ENCODE results near the gene IDUA. TPM values are rescaled to one million over a fixed set of nuclear protein-coding genes. Genes with fewer than 3 reads are reported as not detected.
"Not testable (repeated sequence)": the region's sequence is repeated elsewhere in the genome, so short reads cannot be mapped to it uniquely, and the experiment has no call there.

IDUA gene
- polyA plus RNA-seq, 10 donors: 7.9 to 16.4 (median 12.9) TPM

DNA sequence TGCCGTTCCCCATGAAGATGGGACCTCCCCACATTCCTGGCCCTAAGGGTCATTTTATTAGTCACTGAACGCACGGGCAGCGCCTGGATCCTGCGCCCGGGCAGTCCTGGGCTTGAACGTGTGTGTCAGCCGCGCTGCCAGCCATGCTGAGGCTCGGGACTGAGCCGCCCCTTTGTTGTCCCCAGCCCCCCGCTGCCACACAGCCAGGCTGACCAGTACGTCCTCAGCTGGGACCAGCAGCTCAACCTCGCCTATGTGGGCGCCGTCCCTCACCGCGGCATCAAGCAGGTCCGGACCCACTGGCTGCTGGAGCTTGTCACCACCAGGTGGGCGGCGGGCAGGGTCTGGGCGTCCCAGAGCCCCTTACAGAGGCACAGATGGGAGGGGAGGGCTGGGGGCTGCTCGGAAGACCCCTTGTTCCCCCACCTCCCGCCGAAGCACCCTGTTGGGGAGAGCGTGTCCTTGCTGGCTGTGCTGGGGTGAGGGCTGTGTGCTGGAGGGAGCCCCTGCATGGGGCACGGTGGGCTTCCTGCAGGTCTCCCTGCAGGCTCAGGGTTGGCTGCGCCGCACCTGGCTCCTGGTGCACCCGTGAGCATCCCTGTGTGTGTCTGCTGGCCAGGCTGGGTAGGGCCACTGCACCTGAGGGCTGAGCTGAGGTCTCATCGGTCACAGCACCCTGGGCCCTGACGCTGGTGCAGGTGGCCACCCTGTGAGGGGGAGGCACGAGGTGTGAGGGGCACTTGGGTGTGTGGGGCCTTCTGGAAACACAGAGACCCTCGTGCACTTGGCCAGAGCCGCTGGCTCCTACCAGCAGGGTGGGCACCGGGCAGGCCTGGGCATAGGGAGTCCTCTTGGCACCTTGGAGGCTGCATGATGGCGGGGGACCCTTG is 1.0 kb downstream of the IDUA start:
- DNase-seq: no peak

DNA sequence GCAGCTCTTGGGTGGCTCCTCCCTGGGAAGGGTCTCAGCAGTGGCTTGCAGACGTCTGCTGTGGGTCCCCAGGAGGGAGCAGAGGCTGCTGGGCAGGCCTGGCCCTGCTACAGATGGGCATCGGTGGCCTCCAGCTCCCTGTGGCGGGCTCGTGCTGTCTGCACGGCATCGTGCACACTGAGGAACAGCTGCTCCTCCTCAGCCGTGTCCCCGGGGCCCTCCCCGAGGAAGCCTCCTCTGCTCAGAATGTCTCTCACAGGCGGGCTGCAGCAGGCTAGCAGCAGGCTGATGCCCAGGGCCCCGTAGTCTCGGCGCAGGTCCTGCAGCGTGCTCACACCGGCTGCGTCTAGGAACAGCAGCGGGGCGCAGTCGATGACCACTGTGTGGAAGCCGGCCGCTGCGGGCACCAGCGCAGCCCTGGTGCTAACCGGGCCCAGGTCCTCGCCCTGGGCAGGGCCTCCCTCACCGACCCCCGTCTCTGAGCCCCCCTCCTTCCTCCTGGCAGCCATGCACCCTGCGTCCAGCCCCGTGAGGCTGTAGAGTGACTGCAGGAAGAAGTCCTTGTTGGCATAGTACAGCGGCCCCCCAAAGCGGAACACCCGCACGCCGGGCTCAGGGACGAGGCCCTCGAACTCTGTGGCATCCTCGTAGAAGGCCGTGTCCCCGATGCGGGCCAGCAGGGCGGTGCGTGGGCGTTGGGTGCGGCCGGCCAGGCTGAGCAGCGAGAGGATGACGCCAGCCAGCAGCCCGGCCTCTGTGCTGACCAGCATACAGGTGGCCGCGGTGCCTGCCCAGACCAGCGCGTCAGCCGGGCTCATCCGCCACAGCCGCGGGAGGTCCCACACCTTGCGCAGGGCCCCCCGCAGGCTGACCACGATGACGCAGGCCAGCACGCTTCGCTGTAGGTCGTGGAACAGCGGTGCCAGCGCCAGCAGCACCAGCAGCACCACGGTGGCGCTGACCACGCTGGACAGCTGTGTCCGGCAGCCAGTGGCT is 2.2 kb downstream of the IDUA start:
- no peak for DNase-seq

DNA sequence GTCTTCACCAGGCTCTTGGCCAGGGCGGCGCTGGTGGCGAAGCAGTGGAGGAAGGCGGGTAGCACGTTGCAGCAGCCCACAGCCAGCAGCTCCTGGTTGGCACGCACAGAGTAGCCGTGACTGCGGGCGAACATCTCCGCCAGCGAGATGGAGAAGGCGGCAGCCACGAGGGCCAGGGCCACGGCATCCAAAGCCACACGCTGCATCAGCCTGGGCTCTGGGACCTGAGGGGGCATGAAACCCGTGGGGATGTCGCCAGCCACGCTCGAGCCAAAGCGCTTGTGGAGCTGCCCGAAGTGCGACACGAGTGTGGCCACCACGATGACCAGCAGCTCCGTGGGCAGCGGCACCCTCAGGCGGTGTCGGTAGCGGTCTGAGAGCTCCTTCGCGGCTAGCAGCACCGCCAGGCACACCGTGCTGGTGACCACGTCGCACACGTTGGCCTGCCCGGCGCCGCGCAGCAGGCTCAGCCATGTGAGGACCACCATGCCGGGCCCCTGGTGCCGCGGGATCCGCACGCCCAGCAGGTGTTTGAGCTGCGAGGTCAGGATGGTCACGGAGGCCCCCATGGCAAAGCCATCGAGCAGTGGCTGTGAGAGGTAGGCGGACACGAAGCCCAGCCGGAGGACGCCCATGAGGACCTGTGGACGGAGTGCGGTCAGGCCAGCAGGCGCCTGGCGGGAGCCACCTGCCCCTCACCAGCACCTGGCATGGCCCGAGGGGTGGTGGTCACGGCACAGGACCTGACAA is 3.1 kb downstream of the IDUA start:
- DNase-seq: no peak

DNA sequence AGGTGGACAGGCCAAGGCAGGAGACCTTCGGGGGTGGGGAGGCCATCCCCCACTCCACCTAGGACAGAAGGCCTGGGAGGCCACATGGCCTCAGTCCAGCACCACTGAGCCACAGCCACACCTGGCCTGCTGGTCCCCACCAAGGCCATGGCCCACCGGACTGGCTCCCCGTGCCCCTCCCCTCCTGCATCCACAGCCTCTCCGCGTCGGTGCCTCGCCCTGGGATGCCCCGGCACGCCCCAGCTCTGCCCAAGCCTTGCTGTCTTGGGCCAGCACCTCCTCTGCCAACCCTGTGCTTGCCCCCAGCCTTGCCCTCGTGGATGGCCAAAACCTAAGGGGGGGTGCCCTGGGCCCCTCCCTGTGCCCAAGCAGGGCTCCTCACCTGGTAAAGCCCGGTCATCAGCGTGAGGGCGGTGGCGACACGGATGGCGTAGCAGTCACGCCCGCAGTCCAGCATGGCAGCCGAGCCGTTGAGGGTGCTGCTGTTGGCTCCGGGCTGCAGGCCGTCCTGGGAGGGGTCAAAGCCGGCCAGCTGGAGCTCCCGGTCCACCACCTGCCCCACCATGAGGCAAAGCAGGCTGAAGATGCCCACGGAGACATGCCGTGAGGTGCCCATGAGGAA is 4.0 kb downstream of the IDUA start:
- DNase-seq: no peak

DNA sequence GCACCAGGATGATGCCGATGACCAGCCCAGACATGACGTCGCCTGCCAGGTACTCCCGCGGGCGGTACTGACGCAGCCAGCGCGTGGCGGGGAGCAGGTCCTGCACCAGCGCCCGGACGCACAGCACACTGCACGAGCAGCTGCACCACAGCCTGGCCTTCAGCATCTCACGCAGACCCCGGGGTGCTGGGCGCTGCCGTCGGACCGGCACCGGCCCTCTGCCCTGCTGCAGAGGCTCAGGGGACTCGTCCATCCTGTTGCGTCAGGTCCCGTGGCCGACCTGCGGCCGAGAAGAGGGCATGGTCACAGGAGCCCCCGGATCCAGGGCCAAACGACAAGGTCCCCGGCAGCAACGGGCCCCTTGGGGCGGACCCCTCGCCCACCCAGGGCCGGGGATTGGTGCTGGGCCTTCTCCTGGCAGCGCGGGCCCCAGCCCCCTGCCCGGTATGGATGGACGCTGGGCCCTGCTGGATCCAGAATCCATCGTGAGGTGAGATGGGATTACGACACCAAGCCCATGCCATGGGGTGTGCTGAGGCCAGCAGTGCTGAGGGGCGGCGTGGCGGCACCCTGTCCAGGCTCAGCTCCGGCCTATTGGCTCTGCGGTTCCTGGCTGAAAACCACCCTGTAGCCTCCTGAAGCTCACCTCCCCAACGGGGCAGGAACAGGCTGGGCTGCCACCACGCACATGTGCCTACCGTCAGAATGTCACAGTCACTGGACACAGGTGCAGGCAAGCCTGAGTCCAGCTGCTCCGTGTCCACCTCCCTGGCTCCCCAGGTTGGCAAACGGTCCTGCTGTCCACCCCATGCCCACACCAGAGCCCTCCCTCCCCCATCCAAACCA is 4.8 kb downstream of the IDUA start:
- DNase-seq: no peak

DNA sequence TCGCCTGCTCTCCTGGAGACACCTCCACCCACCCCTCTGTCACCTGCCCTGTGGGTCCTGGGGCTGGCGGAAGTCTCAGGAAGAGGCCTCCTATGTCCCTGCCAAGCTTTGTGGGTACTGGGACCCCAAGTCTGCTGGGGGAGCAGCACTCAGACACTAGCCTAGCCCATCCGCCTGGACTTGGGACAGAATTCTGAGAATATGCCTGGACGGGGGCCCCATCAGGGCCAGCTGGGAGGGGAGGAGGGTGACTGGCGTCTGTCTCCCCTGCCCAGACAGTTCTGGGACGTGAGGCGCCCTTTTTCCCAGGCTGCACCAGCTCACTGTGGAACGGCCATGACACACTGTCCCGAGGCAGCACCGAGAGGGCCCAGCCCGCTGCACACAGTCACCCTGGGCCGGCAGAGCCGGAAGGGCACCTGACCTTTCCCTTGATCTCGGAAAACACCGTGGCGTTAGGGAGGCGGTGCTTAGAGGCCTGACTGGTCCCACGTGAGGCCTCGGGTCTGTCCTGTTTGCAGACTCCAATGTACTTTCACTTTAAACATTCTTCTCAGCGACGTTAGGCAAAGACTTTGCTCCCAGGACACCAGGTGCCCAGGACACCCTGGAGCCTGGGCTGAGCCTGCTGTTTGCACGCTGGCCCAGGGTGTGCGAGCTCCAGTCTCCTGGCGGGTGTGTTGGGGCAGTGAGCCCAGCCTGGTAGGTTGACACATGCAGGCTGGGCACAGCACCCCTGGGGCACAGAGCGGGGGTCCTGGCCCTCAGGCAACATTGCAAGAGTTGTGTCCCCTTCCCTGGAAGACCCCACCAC is 5.7 kb downstream of the IDUA start:
- DNase-seq: no peak

DNA sequence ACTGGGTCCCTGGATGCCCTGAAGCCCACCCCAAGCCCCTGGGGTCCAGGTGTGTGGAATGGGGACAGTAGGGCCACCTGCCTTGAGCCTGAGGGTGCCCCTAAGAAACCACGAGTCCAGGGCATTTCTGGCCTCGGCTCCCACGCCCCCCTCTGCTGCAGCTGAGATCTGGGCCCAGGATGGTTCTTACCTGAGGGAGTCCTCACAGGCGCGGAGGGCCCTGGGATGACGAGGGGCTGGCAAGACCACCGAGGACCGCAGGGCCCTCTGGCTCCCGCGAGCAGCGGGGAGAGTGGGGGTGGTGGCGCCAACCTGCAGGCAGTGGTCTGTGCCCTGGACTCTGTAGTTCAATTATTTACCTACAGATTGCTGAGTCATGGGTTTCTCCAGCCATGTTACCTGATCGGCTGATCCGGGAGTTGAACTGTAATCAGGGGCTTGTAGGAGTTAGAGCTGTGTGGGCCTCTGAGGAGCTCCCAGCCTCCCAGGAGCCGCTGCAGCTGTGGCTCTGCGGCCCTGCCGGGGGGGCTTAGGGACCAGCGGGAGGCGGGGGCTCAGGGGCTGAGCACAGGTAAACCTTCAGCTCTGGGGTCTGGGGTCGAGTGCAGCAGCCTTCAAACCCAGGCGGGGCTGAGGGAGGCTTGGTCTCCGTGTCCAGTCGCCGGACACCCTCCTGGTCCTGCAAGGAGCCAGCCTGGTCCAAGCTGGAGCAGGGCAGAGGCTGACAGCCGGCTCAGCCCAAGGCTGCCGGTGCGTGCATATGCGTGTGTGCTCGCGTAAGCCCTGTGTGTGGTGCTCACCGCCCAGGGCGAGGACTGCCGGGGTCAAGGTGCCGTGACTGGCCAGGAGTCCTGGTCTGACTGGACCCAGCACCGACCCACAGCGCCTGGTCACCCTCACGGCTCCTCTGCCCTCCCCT is 6.5 kb downstream of the IDUA start, which contains the start of gene SLC26A1:
Gene SLC26A1 (minus strand): TSS at position 294 of the 919 bp plus-strand sequence. CDS start 1,701 bp downstream, outside the sequence.
- no peak for DNase-seq

DNA sequence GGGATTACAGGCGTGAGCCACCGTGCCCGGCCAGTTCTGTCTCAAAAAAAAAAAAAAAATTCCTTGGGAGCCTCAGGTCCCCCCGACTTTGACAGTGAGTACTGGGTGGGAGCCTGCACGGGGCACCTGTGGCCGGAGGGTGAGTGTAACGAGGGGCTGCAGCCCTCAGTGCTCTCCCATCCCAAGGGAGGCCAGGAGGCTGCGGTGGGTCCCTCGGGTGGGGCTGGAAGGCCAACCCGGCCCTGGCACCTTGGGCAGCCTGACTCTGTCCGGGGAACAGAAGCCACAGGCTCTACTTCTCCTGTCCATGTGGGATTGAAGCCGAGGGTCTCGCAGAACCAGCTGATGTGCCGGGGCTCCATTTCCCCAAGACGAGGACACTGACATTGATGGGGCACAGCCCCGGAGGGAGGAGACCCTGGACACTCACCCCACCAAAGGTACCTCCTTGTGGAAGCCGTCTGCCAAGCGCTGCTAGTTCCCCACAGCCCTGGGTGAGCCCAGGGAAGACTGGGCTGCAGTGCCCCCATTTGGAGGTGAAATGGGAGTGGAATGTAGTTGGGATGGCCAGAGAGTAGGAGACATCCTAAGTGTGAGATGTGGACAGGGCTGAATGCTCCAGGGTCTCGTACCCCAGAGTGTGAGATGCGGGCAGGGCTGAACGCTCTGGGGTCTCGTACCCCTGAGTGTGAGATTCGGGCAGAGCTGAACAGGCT is 8.6 kb downstream of the IDUA start:
- no peak for DNase-seq

DNA sequence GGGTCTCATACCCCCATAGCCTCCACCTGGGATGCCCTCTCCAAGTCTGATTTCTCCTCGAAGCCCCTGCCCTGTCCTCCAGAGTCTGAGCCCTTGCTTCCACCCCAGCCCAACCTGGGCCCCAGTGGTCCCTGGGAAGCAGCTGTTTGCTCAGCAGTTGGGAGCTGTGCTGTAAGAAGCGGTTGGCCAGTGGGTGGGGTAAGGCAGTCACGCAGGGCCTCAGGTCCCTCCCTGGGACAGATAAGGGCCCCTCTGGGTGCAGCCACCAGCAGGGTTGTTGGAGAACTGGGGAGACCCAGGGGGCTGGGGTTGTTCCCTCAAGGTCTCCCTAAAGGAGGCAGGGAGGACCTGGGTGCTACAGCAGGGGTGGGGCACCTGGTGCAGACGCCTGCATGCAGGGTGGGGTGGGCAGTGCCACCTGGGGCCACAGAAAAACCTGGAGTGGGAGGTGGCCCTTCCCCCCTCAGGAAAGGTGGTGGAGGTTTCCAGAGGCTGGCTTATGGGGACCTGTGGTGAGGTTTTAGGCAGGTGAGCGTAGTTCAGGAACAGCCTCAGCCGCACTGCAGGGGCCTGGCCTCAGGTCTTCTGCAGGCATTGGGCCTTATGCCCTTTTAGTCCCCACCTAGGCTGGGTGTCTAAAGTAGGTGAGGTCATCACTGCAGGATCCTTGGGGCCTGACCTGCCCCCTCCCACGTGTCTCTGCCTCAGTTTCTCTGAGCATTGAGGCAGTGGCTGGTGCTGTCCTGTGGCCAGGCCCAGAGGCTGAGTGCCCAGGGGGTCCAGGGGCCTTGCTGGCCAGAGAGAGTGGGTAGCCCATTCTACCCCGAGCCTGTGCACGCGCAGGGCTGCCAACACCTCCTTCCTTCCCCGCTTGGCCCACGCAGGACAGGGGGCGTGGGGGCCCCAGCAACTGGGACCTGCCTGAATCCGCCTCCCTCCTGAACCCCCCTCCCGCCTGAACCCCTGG is 9.5 kb downstream of the IDUA start:
- no peak for DNase-seq

DNA sequence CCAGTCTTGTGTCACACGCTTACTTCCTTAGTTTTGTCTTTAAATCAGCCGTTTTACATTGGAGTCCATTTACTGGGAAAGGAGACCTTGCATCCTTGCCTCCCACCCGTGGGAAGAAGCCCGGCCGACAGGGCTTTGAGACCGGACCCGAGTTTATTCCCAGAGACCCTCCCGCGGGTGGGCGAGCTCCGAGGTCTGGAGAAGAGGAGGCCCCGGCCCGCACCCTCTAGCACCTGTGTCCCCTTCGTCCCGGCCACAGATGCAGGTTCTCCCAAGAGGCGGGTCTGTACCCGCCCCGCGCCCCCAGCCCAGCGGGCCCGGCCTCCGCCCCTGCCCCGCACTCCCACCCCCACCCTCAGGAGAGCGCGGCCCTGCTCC is 10.1 kb downstream of the IDUA start:
- no peak for DNase-seq

DNA sequence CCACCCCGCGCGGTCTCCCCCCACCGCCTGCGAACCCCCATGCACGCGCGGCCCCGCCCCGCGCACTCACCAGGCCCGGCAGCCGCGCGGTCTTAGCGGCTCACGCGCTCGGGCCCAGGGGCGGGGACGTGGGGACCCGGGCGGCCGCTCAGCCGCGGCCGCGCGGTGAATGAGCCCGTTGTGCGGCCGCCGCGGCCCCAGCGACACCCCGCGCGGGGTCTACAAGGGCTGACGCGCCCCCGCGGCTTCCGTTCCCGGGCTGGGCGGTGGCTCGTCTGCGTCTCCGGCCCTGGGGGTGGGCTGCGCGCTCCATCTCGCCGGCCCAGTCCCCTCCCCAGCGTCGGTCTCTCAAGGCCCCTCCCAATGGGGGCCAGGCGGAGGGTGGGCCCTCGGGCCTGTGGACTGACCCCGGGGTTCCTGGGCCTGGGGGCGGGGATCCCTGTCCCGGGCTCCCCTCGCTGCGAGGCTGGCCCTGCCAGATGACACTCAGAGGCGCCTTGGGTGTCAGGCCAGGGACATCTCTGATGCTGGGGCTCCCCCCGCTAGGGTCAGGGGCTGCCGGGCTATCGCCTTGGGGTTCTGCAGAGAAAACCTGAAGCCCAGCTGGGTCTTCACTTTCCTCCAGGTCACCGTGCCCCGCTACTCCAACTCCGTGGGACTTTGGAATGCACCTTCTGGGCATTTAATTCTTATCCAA is 10.7 kb downstream of the IDUA start:
- DNase-seq: no peak

DNA sequence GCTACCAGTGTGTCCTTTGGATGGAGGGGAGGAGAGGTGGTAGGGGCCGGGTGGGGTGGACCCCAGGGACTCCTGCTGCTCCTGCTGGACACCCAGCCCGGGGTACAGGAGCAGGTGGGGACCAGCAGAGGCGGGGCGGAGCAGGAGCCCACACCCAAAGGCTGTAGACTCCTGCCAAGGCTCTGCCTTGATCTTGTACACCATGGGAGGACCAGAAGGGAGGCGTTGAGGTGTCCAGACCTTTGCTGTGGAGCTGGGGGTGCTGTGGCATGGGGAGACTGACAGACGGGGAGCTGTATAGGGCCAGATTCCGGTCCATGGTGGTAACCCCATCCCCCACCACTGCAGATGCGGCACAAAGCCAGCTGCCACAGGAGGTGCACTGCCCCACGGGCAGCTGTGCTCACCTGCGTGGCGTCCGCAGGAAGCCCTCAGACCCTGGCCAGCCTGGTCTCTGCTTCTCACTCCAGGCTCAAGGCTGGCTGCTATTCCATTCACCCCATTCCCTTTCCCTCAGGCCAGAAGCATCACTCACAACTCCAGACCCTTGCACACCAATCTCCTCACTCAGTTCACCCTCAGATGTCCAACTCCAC is 11.3 kb downstream of the IDUA start:
- DNase-seq: no peak

DNA sequence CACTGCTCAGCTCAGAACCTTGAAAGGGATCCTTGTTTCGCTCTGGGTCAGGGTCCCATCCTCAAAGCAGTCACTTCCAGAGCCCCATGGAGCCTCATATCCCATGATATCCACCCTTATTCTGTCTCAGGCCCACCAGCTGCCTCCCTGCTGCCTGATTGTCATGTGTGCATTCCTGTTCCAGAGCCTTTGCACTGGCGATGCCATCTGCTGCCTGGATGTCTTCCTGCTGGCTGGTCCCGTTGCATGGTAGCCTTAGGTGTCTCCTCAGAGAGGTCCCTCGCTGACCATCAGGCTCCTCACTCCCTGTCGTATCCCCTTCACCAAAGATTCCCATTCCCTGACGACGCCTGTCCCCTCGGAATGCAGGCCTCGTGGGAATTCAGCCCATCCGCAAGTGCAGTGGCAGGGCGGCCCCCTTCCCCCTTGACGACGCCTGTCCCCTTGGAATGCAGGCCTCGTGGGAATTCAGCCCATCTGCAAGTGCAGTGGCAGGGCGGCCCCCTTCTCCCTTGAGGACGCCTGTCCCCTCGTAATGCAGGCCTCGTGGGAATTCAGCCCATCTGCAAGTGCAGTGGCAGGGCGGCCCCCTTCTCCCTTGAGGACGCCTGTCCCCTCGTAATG is 12.5 kb downstream of the IDUA start:
- not testable (repeated sequence) for DNase-seq

DNA sequence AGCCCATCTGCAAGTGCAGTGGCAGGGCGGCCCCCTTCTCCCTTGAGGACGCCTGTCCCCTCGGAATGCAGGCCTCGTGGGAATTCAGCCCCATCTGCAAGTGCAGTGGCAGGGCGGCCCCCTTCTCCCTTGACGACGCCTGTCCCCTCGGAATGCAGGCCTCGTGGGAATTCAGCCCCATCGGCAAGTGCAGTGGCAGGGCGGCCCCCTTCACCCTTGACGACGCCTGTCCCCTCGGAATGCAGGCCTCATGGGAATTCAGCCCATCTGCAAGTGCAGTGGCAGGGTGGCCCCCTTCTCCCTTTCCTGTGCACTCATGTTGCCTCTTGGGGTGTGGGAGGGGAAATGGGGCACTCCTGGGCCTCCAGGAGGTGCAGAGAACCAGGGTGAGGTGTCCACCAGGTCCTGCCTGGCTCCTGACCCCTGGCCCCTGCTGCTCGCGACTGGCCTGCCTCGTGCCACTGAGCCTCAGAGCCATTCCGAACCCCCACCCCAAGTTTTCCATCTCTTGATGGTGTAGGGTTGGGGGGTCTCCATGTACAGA is 13.1 kb downstream of the IDUA start:
- DNase-seq: no peak

All from muscle of back (tissue), 11 donors.